ENCODE measurements around the gene PRDM2.

The PRDM2 gene

DNA sequence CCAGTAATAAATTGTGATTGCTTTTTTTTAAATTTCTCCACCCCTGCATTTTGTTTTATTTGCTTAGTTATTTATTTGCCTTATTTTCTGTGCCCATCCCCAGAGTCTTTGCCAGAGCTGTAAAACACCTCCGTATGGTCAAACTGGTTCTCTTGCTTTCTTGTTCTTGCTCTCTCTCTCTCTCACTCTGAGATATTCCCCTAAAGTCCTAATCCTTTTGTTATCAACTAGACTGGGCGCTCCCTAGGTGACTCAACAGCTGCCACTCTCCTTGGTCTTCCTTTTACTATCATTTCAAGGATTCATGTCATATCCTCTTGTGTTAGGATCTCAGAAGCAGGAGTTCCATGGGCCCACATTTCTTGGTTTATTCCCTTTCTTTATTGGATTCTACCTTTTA lies 160.0 kb downstream of the PRDM2 start:
- TF ChIP-seq KLF8 (tag by site-specific recombination; IDR thresholded peaks at IDR 0.05) (no peak), ZNF416 (tag by site-specific recombination; IDR thresholded peaks at IDR 0.05) (no peak), ZNF654 (tag by site-specific recombination; IDR thresholded peaks at IDR 0.05; ENCODE audit: low read depth) (no peak), ZNF658 (tag by site-specific recombination; IDR thresholded peaks at IDR 0.05) (no peak), KLF1 (tag by site-specific recombination; IDR thresholded peaks at IDR 0.05) (no peak), ZNF747 (tag by site-specific recombination; IDR thresholded peaks at IDR 0.05) (no peak), ZNF112 (tag by site-specific recombination; IDR thresholded peaks at IDR 0.05) (no peak), KLF7 (tag by site-specific recombination; IDR thresholded peaks at IDR 0.05; ENCODE audit: borderline replicate concordance) (no peak), ZNF223 (tag by site-specific recombination; IDR thresholded peaks at IDR 0.05) (no peak), ZNF555 (tag by site-specific recombination; conservative IDR thresholded peaks at IDR 0.05) (no peak), ZNF558 (tag by site-specific recombination; IDR thresholded peaks at IDR 0.05) (no peak), WT1 (tag by site-specific recombination; IDR thresholded peaks at IDR 0.05) (no peak), ZNF311 (tag by site-specific recombination; IDR thresholded peaks at IDR 0.05; ENCODE audit: borderline replicate concordance) (no peak), ZBTB20 (tag by site-specific recombination; IDR thresholded peaks at IDR 0.05) (no peak), ZNF530 (tag by site-specific recombination; IDR thresholded peaks at IDR 0.05; ENCODE audit: low read depth) (no peak)
- TF ChIP-seq, protein P1, sequence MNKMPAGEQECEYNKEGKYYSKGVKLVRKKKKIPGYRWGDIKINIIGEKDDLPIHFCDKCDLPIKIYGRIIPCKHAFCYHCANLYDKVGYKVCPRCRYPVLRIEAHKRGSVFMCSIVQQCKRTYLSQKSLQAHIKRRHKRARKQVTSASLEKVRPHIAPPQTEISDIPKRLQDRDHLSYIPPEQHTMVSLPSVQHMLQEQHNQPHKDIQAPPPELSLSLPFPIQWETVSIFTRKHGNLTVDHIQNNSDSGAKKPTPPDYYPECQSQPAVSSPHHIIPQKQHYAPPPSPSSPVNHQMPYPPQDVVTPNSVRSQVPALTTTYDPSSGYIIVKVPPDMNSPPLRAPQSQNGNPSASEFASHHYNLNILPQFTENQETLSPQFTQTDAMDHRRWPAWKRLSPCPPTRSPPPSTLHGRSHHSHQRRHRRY (tag by site-specific recombination; IDR thresholded peaks at IDR 0.05) = no peak
- TF ChIP-seq, protein P2, sequence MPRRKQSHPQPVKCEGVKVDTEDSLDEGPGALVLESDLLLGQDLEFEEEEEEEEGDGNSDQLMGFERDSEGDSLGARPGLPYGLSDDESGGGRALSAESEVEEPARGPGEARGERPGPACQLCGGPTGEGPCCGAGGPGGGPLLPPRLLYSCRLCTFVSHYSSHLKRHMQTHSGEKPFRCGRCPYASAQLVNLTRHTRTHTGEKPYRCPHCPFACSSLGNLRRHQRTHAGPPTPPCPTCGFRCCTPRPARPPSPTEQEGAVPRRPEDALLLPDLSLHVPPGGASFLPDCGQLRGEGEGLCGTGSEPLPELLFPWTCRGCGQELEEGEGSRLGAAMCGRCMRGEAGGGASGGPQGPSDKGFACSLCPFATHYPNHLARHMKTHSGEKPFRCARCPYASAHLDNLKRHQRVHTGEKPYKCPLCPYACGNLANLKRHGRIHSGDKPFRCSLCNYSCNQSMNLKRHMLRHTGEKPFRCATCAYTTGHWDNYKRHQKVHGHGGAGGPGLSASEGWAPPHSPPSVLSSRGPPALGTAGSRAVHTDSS (tag by site-specific recombination; IDR thresholded peaks at IDR 0.05) = no peak
- TF ChIP-seq, protein P3, sequence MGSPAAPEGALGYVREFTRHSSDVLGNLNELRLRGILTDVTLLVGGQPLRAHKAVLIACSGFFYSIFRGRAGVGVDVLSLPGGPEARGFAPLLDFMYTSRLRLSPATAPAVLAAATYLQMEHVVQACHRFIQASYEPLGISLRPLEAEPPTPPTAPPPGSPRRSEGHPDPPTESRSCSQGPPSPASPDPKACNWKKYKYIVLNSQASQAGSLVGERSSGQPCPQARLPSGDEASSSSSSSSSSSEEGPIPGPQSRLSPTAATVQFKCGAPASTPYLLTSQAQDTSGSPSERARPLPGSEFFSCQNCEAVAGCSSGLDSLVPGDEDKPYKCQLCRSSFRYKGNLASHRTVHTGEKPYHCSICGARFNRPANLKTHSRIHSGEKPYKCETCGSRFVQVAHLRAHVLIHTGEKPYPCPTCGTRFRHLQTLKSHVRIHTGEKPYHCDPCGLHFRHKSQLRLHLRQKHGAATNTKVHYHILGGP (tag by site-specific recombination; IDR thresholded peaks at IDR 0.05) = no peak
- TF ChIP-seq, protein P4, sequence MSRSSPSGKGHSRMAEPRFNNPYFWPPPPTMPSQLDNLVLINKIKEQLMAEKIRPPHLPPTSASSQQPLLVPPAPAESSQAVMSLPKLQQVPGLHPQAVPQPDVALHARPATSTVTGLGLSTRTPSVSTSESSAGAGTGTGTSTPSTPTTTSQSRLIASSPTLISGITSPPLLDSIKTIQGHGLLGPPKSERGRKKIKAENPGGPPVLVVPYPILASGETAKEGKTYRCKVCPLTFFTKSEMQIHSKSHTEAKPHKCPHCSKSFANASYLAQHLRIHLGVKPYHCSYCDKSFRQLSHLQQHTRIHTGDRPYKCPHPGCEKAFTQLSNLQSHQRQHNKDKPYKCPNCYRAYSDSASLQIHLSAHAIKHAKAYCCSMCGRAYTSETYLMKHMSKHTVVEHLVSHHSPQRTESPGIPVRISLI (tag by site-specific recombination; IDR thresholded peaks at IDR 0.05) = no peak
- TF ChIP-seq, protein P5, sequence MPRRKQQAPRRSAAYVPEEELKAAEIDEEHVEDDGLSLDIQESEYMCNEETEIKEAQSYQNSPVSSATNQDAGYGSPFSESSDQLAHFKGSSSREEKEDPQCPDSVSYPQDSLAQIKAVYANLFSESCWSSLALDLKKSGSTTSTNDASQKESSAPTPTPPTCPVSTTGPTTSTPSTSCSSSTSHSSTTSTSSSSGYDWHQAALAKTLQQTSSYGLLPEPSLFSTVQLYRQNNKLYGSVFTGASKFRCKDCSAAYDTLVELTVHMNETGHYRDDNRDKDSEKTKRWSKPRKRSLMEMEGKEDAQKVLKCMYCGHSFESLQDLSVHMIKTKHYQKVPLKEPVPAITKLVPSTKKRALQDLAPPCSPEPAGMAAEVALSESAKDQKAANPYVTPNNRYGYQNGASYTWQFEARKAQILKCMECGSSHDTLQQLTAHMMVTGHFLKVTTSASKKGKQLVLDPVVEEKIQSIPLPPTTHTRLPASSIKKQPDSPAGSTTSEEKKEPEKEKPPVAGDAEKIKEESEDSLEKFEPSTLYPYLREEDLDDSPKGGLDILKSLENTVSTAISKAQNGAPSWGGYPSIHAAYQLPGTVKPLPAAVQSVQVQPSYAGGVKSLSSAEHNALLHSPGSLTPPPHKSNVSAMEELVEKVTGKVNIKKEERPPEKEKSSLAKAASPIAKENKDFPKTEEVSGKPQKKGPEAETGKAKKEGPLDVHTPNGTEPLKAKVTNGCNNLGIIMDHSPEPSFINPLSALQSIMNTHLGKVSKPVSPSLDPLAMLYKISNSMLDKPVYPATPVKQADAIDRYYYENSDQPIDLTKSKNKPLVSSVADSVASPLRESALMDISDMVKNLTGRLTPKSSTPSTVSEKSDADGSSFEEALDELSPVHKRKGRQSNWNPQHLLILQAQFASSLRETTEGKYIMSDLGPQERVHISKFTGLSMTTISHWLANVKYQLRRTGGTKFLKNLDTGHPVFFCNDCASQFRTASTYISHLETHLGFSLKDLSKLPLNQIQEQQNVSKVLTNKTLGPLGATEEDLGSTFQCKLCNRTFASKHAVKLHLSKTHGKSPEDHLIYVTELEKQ (tag by site-specific recombination; IDR thresholded peaks at IDR 0.05; ENCODE audit: borderline replicate concordance) = no peak
- Histone ChIP-seq H3K9me3 (ENCODE audit: control insufficient read depth, insufficient read depth, low read depth, low read length) (no peaks in the 10 kb centered on the region), H3K4me3 (ENCODE audit: low read depth, low read length) (no peak overlapping the region), H3K27ac (ENCODE audit: extremely low read depth, low read depth, low read length) (no peak overlapping the region), H3K36me3 (ENCODE audit: control insufficient read depth in 2 of 2, insufficient read depth in 1 of 2, low read length in 2 of 2) (no peaks in the 10 kb centered on the region), H3K4me1 (ENCODE audit: control insufficient read depth, insufficient read depth, low read length) (no peaks in the 10 kb centered on the region)
- CTCF ChIA-PET = interaction anchor here (0.7 to 1.3 kb wide), 2 partner anchors 9 to 105 kb away, joined by 3 to 4 read pairs; no protein-coding TSS in a partner anchor
- POLR2A ChIA-PET = no interaction called here

Measured in HEK293 (cell line).